ENCODE data around the gene SCAND1.
A peak's percentile ranks its signal among the peaks of the same experiment; 100 is the strongest.
"Not testable (repeated sequence)": the region's sequence is repeated elsewhere in the genome, so short reads cannot be mapped to it uniquely, and the experiment has no call there.

SCAND1 gene

DNA sequence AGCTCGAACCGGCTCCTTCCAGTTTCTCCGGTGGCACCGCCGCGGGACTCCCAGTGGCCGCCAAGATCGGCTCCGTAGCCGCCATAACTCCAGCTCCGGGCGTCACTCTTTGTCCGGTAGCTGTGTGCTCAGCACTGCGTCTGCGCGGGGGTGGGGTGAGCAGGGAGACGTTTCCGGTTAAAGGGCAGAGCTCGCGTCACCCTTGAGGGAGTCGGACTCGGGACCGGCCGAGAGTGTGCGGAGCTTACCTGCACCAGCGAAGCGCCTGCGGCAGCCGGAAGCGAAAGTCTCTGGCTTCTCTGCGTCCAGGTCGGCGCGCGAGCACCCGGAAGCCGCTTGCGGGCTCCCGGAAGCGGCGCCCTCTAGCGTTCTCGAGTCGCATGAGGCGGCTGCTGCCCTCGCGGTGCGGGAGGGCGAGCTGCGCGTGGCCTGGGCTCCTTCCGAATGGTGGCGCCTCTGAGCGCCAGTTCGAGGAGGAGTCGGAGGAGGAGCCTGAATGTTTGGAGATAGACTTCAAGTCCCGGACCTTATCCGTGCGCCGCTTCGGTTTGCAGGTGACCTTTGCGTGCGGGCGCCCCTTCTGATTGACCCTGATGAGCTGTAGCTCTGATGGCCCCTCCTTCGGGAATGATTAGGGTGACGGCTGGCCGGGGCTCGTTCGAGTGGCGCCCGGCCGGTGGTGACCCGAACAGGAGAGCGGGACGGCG lies at the start of gene SCAND1:
Gene SCAND1 (minus strand): TSS at position 303 of the 707 bp plus-strand sequence. CDS start 218 bp downstream, at position 85.
- DNase-seq: peak; percentile 81 to 100 (median 95)

DNA sequence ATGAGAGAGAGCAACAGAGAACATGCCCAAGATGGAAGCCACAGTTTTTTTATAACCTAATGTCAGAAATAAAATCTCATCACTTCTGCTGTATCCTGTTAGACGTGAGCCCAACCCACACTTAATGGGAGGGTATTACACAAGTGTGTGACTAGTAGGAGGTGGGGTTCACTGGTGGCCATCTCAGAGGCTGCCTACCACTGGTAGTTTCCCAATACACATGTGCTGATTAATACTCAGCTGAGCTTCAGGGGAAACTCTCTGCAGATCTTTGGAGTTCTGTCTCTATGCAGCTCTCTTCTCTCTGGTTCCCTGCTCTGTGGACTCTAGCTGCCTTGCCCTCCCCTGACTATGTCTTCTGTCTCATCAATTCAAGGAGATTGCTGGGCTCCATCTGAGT lies 49.7 kb upstream of the SCAND1 start:
- no peak for DNase-seq

DNA sequence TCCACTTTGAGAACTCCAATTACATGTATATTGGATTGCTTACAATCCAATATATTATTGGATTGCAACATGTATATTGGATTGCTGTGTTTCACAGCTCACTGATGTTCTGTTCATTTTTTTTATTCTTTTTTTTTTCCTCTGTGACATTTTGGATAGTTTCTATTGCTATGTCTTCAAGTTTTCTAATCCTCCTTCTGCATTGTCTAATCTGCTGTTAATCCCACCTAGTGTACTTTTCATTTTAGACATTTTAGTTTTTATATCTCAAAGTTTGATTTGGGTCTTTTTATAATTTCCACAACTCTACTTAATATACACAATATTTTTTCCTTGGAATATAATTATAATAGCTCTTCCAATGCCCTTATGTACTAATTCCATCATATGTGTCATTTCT lies 48.6 kb upstream of the SCAND1 start:
- no peak for DNase-seq

DNA sequence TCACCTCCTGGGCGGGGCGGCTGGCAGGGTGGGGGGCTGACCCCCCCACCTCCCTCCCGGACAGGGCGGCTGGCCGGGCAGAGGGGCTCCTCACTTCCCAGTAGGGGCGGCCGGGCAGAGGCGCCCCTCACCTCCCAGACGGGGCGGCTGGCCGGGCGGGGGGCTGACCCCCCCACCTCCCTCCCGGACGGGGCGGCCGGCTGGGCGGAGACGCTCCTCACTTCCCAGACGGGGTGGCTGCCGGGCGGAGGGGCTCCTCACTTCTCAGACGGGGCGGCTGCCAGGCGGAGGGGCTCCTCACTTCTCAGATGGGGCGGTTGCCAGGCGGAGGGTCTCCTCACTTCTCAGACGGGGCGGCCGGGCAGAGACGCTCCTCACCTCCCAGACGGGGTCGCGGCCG lies 47.0 kb upstream of the SCAND1 start:
- not testable (repeated sequence) for DNase-seq

DNA sequence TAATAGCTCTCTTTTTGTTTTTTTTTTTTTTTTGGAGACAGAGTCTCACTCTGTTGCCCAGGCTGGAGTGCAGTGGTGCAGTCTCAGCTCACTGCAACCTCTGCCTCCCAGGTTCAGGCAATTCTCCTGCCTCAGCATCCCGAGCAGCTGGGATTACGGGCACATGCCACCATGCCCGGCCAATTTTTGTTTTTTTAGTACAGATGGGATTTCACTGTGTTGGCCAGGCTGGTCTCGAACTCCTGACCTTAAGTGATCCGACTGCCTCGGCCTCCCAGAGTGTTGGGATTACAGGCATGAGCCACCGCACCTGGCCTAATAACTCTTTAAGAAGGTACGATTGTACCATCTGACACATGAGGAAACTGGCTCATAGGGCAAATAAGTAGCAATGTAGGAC lies 42.2 kb upstream of the SCAND1 start:
- DNase-seq: not testable (repeated sequence)

DNA sequence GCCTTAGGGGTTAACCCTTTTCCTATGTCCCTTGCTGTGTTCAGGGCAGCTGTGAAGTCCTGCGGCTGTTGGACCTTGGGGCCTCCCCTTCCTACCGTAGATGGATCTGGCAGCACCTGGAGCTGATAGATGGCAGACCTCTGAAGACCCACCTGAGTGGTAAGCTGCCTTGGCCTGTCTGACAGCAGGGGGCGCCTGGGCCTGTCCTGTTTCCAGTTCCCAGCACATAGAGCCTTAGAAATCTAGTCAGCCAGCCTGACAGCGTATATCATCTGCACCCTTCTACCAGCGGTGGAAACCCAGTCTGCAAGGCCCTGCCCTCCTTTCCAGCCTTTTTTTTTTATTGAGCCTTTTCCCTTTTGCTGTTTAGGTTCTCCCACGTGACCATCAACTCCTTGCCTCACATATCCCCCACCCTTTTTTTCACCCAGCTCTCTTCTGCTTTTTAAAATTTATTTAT lies 40.7 kb upstream of the SCAND1 start:
- peak in 54 of 56 donors; percentile 9 to 89 (median 50) for DNase-seq

DNA sequence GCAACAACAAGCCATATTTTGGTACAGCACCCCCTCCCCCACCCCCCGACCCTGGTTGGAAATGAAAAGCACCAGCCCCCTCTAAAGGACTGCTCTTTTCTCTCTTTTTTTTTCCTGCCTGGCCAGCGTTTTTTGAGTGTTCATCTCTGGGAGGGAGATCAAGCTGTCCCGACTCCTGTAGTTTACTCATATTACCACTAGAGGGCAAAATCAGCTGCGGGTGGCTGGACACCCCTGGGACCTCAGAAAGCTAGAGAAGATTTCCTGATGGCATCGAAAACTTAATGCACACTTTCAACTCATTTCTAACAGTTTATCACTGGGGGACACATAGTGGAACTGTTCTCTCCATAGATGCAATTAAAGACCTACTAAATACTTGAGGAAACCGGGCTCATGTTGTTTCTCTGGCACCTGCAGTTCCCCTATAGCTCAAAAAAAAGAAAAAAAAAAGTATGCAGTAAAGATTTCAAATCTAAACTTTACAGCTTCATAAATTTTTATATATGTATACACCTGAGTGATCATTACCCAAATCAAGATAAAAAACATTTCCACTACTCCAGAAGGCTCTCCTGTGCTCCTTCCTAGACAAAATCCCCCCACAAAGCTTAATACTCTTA lies 38.5 kb upstream of the SCAND1 start:
- peak in 39 of 56 donors; percentile 1 to 61 (median 9) for DNase-seq

DNA sequence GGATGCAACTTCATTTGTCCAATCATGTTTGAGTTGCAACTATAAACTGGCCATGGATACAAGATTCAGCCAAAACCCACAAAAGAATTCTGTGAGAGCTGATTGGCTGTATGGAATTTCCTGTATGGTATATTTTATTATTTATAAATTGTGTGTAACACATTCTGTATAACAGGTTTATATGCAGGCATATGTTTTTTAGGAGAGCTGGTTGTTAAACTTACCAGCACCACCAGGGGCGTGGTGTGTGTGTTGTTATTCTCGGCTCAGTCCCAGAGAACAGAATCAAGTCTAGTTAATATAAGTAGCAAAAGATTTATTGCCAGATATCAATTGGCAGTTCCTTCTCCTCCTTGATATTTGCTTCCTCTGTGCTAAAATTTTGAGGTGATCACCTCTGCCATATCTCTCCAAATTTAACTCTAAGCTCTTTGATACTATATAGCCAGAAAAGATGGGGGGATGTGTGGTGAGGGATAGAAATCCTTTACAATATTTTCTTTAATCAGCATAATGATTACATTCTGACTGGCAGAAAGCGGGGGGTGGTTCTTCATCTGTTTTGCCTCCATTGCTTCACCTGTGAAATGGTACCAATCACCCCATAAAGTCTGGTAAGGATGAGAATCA lies 37.0 kb upstream of the SCAND1 start:
- DNase-seq: peak in 5 of 56 donors; percentile 1 to 7 (median 2)

DNA sequence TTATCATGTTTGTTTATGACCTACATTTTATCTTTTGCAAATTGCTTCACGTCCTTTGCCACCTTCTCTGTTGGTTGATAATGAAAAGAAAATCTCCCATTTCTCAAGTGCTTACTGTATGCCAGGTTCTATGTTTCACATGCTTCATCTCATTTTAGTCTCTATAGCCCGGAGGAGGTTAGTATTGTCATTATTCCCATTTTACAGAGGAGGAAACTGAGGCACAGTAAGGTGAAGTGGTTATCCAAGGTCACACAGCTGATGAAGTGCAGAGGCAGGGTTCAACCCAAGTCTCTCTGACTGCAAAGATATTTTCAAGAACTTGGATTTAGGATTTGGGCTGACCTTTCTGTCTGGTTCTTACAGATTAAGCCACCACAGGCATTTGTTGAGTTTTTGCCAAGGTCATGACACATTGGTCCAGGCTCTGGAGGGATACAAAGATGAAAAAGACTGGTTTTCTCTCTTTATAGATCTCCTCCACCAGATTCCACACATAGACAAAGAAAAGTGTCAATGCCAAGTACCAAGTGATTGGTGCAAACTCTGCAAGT lies 34.7 kb upstream of the SCAND1 start:
- no peak for DNase-seq

DNA sequence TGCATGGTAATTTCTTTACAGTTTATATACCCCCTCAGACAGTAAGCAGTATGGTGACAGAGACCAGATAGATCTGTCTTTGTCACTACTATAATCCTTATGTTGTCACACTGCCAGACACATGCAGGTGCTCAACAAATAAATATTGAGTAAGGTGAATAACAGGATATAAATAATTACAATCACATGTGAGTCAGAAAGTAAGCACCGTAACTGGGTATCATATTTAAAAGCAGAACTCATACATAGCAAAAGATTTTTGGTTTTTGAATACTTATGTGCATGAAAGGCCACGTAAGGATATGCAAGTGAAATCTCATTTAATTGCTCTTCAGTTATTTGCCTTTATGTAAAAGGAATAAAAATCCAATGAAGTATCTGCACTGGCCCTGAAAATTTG lies 31.5 kb upstream of the SCAND1 start:
- DNase-seq: no peak

DNA sequence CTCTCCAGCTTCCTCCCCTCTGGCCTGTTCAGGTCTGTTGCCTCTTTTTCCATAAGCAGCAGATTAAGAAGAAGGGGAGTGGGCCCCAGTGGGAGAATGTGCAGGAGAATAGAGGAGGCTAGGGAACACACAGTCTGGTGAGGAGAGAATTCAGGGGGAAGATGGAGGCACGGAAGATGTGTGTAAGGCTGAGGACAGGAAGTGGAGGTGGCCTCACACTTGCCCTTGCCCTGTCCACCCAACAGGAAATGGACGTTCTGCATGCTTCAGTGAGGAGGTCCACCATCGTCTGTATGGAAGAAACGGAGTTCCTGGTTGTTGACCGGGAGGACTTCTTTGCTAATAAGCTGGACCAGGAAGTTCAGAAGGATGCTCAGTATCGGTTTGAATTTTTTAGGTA lies 30.1 kb upstream of the SCAND1 start:
- no peak for DNase-seq

DNA sequence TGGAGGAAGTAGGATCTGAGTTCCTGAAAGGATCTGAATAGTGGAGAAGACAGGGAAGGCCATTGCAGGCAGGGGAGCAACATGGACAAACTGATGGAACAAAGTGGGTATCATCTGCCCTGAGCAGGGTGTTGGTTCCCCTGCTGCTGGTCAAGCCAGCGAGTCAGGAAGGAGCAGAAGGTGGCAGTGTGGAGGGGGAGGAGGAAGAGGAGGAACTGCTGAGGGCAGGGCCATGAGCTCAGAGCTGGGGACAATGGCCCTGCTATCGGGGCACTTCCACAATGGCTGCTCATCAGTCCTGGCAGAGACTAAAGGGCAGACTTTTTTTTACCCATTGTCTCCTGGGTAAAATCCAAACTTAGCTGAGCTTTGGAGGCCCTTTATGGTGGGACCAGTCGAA lies 27.7 kb upstream of the SCAND1 start:
- no peak for DNase-seq

DNA sequence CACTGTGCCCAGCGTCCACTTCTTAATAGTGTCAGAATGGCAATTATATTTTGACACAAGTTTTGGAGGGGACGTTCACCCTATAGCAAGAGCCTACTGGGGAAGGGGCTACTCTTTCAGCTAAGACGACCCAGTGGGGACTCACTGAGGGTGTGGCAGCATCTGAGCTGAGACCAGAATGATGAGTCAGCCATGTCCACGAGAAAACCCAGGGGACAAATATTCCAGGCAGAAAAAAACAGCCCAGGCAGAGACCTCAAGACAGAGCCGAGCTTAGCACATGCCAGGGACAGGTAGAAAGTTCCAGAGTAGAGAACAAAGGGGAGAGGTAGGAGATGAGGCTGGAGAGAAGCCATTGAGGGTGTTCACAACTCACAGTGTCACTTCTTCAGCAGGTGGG lies 25.2 kb upstream of the SCAND1 start:
- no peak for DNase-seq

DNA sequence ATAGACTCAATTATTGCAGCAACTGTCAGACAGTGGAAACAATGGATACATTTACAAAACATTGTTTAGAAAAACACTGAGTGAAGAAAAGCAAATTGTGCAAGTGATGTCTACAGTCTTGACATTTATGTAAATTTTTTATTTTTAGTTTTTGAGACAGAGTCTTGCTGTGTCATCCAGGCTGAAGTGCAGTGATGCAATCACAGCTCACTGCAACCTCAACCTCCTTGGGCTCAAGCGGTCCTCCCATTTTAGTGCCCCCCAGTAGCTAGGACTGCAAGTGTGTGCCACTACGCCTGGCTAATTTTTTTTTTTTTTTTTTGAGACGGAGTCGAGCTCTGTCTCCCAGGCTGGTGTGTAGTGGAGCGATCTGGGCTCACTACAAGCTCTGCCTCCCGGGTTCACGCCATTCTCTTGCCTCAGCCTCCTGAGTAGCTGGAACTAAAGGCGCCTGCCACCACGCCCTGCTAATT lies 23.8 kb upstream of the SCAND1 start:
- DNase-seq: no peak

DNA sequence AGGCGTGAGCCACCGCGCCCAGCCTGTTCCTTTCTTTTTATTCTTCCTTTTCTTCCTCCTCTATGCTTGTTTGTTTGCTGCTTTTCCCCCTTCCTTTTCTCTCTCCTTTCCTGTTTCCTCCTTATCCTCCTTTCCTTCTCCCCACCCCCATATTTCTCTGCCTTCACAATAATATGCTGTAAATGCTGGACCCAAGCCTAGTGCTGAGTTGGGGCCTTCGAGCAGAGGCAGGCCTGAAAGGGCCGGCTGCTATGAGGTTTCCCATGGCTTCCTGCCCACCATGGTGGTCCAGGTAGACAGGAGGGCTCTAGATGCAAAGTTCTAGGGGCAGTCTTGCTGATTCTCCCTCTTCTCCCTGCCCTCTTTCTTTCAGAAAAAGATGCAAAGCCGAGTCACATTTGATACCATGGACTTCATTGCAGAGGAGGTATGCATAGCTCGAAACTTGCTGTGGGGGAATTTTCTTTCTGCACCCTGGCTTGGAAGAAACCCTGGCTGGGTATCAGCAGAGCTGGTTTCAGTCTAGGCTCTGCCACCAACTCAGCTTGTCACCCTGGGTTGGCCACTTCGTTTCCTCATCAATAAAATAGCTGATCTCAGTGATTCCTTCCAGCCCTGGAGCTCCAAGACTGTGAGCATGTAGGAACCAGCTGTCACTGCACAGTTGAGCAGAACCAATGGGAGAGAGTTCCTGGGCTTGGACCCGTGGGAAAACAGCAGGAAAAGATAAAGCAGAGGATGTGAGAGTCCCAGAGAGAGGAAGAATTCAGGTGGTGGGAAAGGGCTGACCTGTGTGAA lies 21.5 kb upstream of the SCAND1 start:
- DNase-seq: no peak

DNA sequence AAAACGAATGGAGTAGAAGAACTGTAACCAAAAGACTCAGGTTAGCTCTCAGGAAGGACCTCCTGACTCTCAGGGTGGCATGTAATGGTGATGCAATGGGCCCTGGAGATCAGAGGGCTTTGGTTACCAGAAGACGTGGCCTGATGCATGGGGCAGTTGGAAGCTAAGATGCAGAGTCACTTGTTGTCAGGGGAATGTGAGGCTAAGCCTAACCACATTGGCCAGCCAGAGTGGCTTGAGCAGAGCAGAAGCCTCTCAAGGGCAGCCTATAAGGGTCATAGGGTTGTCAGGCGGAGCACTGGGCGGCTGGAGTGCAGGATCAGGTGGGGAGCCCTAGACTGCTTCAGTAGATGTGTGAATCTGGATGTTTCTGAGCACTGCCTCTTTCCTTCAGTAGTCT lies 20.0 kb upstream of the SCAND1 start:
- no peak for DNase-seq

DNA sequence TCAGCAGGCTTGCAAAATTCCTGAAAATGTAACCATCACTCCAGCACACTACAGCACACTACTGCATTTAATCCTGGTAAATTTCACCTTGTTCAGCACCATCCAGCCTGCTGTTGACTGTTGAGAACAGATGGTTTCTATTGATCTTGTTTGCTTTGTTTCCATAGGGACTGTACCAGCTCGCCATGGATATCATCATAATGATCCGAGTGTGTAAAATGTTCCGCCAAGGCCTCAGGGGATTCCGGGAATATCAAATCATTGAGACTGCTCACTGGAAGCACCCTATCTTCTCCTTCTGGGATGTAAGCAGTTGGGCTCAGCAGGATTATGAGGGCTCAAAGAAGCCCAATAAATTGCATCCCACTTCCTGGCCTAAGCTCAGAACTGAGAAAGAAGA lies 18.2 kb upstream of the SCAND1 start:
- DNase-seq: no peak

DNA sequence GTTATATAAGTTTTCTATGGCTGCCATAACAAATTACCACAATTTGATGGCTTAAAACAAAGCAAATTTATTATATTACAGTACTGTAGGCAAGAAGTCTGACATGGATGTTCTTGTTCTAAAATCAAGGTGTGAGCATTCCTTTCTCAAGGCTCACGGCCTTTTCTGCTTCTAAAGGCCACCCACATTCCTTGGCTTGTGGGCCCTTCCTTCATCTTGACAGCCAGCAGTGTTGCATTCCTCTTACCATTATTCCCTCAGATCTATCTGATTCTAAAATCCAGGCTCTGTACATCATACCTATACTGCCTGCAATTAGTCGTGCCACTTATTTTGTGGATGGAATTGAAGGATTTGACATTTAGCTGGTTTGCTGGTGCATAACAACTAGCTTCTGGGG lies 17.7 kb upstream of the SCAND1 start:
- no peak for DNase-seq

DNA sequence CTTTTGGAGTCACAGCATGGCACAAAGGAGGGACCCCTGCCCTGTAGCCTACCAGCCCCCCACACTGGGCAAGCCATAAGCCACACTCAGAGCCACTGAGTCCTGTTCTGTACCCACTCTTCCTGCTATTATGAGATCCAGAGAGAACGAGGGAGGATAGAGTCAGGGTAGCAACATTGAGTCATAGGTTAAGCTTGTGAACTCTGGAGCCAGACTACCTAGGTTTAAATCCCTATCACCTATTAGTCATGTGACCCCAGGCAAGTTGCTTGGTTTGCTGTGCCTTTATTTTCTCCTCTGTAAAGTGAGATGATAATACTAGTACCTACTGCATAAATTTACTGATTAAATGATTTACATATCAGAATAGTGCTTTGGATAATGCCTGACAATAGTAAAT lies 14.6 kb upstream of the SCAND1 start:
- no peak for DNase-seq

DNA sequence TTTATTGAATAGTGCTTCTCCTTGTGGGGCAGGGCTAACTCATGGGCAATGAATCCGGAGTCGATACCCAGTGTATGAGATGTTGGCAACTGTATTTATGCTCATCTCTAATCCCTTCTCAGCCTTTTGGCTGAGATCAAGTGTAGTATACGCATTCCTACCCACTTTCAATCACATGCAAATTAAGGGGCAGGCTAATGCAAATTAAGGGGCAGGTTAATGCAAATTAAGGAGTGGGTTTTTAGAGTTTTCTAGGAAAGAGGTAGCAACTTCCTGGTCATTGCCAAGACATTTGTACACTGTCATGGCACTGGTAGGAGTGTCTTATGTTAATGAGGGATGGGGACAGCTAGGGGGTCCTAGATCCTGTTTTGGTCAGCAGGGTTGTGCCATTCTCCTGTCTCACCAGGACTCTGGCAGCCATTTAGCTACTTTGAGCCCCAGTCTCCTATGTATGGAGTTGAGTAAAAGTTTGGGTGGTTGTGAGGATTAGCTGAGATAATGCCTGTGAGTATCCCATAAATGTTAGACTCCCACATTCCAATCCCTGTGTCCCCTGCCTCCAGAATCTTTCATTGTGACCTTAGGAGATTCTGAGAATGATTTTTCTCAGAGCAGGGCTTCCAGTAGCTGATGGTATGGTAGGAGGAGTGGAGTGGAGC lies 13.8 kb upstream of the SCAND1 start, which contains the start of gene CNBD2:
Gene CNBD2 (plus strand): TSS at position 612 of the 662 bp plus-strand sequence. CDS start 173 bp downstream, outside the sequence.
- DNase-seq: no peak

DNA sequence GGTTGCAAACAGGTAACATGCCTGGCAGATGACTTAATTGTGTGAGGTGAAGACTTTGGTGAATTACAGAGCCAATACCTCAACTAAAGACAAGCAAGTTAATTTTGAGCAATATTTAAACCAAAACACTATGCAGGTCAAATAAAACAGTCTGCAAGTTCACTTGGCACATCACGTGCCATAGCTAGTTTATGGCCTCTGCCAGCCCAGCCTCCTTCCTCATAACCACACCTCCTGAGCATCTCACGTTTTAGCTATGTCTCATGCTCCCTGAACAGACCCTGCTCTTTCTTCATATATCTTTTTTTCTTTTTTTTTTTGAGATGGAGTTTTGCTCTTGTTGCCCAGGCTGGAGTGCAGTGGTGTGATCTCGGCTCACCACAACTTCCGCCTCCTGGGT lies 9.6 kb upstream of the SCAND1 start:
- no peak for DNase-seq

Data from nucleus accumbens (tissue), 56 donors.